ENCODE measurements around the gene FAM20B. TPM values are rescaled to one million over a fixed set of nuclear protein-coding genes. Genes with fewer than 3 reads are reported as not detected.

The FAM20B gene
- total and polyA plus RNA-seq, 2 donors (not counting 1 experiment from before 2014, with no cell fraction given) = 5.2 to 32.8 TPM

- Mint-ChIP-seq H3K27me3 (no peaks in the 10 kb centered on the region), H3K9me3 (ENCODE audit: insufficient read depth) (no peaks in the 10 kb centered on the region), H3K4me3 (no peak overlapping the region), H3K27ac (peak overlapping the region; percentile 10), H3K4me1 (peaks cover 14% of the 10 kb centered on the region)
- ATAC-seq (ENCODE audit: low read depth) (peak; percentile 96), DNase-seq (peak; percentile 82)
- WGBS (ENCODE audit: insufficient coverage) = 31% methylated on average over 14 of the region's 20 CpGs
- H3K79me2 ChIP-seq (ENCODE audit: control insufficient read depth, insufficient read depth, low read length) = no peaks in the 10 kb centered on the region
- no peaks in the 10 kb centered on the region for H3K36me3 ChIP-seq (replicated peaks in 1 of 2; ENCODE audit: control extremely low read depth in 1 of 2, control insufficient read depth in 1 of 2, extremely low read depth in 1 of 2, insufficient read depth in 2 of 2, low read length in 1 of 2)
- ChIA-PET CTCF (interaction anchor here (0.6 to 13.6 kb wide), 73 partner anchors 11 to 807 kb away, joined by 3 to 594 read pairs (median 4); partner anchors contain the start of genes AXDND1 and TOR3A), POLR2A (interaction anchor here (0.9 to 1.0 kb wide), 3 partner anchors 276 to 470 kb away, joined by 3 to 4 read pairs (median 3); no protein-coding TSS in a partner anchor)
- H4K20me1 ChIP-seq (ENCODE audit: control insufficient read depth, insufficient read depth, low read length, poor library complexity, severe bottlenecking) = no peaks in the 10 kb centered on the region
- H3K27me3 ChIP-seq (replicated peaks in 1 of 4; ENCODE audit: control extremely low read depth in 1 of 4, control insufficient read depth in 3 of 4, insufficient read depth in 4 of 4, low read length in 3 of 4) = no peaks in the 10 kb centered on the region
- no peak overlapping the region for H3K4me3 ChIP-seq (ENCODE audit: control extremely low read depth in 1 of 5, extremely low read depth in 1 of 5, insufficient read depth in 1 of 5, low read depth in 2 of 5, low read length in 4 of 5)
- no peak overlapping the region for H3K9ac ChIP-seq (ENCODE audit: low read length)
- H3K4me1 ChIP-seq (ENCODE audit: control insufficient read depth in 2 of 2, insufficient read depth in 2 of 2, low read length in 2 of 2) = peaks cover 7 to 22% of the 10 kb centered on the region in 2 donors
- H3K27ac ChIP-seq (ENCODE audit: low read length in 2 of 2) = no peak overlapping the region
- peak overlapping the region; percentile 89 for H2AFZ ChIP-seq (ENCODE audit: insufficient read depth, low read depth, low read length, poor library complexity, severe bottlenecking)
- intact Hi-C loops (cut with micrococcal nuclease) = loop anchor here (1.0 to 5.0 kb wide), 2 partner anchors 110 to 470 kb away; no protein-coding TSS in a partner anchor
- H3K9me3 ChIP-seq (ENCODE audit: control extremely low read depth in 1 of 3, control insufficient read depth in 2 of 3, insufficient read depth in 1 of 3, low read length in 2 of 3) = no peaks in the 10 kb centered on the region
- H3K4me2 ChIP-seq (replicated peaks; ENCODE audit: low read depth, low read length, poor library complexity, severe bottlenecking) = peak overlapping the region; percentile 62
- TF ChIP-seq EZH2 (IDR thresholded peaks at IDR 0.05; ENCODE audit: borderline replicate concordance, insufficient read depth, low read depth, low read length, poor library complexity, severe bottlenecking) = no peak
- TF ChIP-seq, protein P1, sequence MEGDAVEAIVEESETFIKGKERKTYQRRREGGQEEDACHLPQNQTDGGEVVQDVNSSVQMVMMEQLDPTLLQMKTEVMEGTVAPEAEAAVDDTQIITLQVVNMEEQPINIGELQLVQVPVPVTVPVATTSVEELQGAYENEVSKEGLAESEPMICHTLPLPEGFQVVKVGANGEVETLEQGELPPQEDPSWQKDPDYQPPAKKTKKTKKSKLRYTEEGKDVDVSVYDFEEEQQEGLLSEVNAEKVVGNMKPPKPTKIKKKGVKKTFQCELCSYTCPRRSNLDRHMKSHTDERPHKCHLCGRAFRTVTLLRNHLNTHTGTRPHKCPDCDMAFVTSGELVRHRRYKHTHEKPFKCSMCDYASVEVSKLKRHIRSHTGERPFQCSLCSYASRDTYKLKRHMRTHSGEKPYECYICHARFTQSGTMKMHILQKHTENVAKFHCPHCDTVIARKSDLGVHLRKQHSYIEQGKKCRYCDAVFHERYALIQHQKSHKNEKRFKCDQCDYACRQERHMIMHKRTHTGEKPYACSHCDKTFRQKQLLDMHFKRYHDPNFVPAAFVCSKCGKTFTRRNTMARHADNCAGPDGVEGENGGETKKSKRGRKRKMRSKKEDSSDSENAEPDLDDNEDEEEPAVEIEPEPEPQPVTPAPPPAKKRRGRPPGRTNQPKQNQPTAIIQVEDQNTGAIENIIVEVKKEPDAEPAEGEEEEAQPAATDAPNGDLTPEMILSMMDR (IDR thresholded peaks at IDR 0.05) = peak; percentile 97
These were observed 22.9 kb upstream of the FAM20B start for GRCh38 chr1:179002552-179003345.

All from B cell (primary cell).